GM19463 (cell line): ENCODE measurements around the gene TMEM184A.

Experiments used
- ATAC-seq: cut with Tn5 transposase; IDR thresholded peaks from one replicate; pipeline ENCODE4 v1.9.1; 2021; ENCODE audit warnings: mild to moderate bottlenecking, moderate library complexity; ENCODE audit not compliant: unreplicated experiment

TMEM184A gene

GRCh38 chr7:1505731-1506550 is 50.1 kb downstream of the TMEM184A start:
- ATAC-seq, result no peak

GRCh38 chr7:1503816-1504775 is 51.9 kb downstream of the TMEM184A start, which contains the start of gene INTS1:
TSS of gene INTS1 (minus strand) at chr7:1504389. CDS start at chr7:1503960, 429 bp downstream.
- peak; percentile 90 for ATAC-seq

GRCh38 chr7:1503390-1503789 is 52.6 kb downstream of the TMEM184A start:
- no peak for ATAC-seq

GRCh38 chr7:1502845-1503244 is 53.2 kb downstream of the TMEM184A start:
- no peak for ATAC-seq

GRCh38 chr7:1501487-1502270 is 54.3 kb downstream of the TMEM184A start:
- no peak for ATAC-seq

- ATAC-seq, result no peak
Measured at GRCh38 chr7:1500064-1500807, 55.8 kb downstream of the TMEM184A start.

- no peak for ATAC-seq
Measured at GRCh38 chr7:1499367-1500029, 56.5 kb downstream of the TMEM184A start.

- ATAC-seq, result no peak
Measured at GRCh38 chr7:1498370-1499305, 57.4 kb downstream of the TMEM184A start.

- no peak for ATAC-seq
Measured at GRCh38 chr7:1497293-1497927, 58.6 kb downstream of the TMEM184A start.

GRCh38 chr7:1496531-1497292 is 59.3 kb downstream of the TMEM184A start:
- ATAC-seq, result no peak

- no peak for ATAC-seq
Measured at GRCh38 chr7:1495564-1496242, 60.3 kb downstream of the TMEM184A start.

- ATAC-seq, result no peak
Measured at GRCh38 chr7:1494866-1495563, 61.0 kb downstream of the TMEM184A start.

GRCh38 chr7:1494447-1494846 is 61.6 kb downstream of the TMEM184A start:
- ATAC-seq, result no peak

- ATAC-seq, result no peak
Measured at GRCh38 chr7:1493571-1493970, 62.4 kb downstream of the TMEM184A start.

- no peak for ATAC-seq
Measured at GRCh38 chr7:1493129-1493528, 62.9 kb downstream of the TMEM184A start.

GRCh38 chr7:1492640-1493039 is 63.4 kb downstream of the TMEM184A start:
- ATAC-seq, result no peak
